Measurements from ENCODE around the gene PCDH15. TPM values are rescaled to one million over a fixed set of nuclear protein-coding genes. Genes with fewer than 3 reads are reported as not detected.

Gene PCDH15
- total RNA-seq, 1 experiment from 2014 or later = 0.61 TPM

DNA sequence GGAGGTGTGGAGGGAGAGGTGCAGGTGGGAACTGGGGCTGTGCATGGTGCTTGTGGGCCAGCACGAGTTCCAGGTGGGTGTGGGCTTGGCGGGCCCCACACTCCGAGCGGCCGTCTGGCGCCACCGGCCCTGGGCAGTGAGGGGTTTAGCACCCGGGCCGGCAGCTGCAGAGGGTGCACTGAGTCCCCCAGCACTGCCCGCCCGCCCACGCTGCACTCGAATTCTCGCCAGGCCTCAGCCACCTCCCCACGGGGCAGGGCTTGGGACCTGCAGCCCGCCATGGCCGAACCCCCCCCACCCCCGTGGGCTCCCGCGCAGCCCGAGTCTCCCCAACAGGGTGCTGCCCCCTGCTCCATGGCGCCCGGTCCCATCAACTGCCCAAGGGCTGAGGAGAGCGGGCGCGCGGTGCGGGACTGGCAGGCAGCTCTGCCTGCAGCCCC is 810.2 kb downstream of the PCDH15 start:
- Histone ChIP-seq H4K91ac (ENCODE audit: insufficient read length, low read depth, low read length) (no peak overlapping the region), H2AFZ (ENCODE audit: low read length) (no peak overlapping the region), H3K9me3 (ENCODE audit: control insufficient read depth, low read depth, low read length) (no peaks in the 10 kb centered on the region), H2BK12ac (ENCODE audit: insufficient read length, low read depth, low read length) (no peak overlapping the region), H4K8ac (replicated peaks; ENCODE audit: insufficient read length, low read depth, low read length) (no peak overlapping the region), H2AK5ac (ENCODE audit: insufficient read length, low read length) (no peak overlapping the region), H3K27me3 (ENCODE audit: insufficient read depth, low read length) (no peaks in the 10 kb centered on the region), H3K4ac (ENCODE audit: low read depth, low read length) (no peak overlapping the region), H3K23ac (ENCODE audit: insufficient read length, low read depth, low read length) (no peak overlapping the region), H3K79me1 (ENCODE audit: insufficient read depth, low read depth, low read length, poor library complexity, severe bottlenecking) (no peaks in the 10 kb centered on the region), H3K4me2 (ENCODE audit: insufficient read depth, insufficient read length, low read length) (no peak overlapping the region), H4K5ac (ENCODE audit: insufficient read length, low read depth, low read length) (no peak overlapping the region), H4K20me1 (ENCODE audit: control insufficient read depth, insufficient read depth, insufficient read length) (no peaks in the 10 kb centered on the region), H3T11ph (ENCODE audit: low read length) (no peak overlapping the region), H3K18ac (ENCODE audit: insufficient read length, low read depth, low read length) (no peak overlapping the region), H3K56ac (ENCODE audit: insufficient read length, low read depth, low read length) (no peak overlapping the region), H2BK15ac (ENCODE audit: low read depth, low read length) (no peak overlapping the region), H2BK20ac (ENCODE audit: low read depth, low read length, poor library complexity, severe bottlenecking) (no peak overlapping the region), H2BK5ac (ENCODE audit: insufficient read length, low read length) (no peak overlapping the region), H2BK120ac (ENCODE audit: low read depth, low read length, poor library complexity, severe bottlenecking) (no peak overlapping the region), H3K4me1 (ENCODE audit: insufficient read depth, low read length) (no peaks in the 10 kb centered on the region), H3K79me2 (ENCODE audit: insufficient read depth, low read length) (no peaks in the 10 kb centered on the region), H3K23me2 (ENCODE audit: insufficient read length, low read depth, low read length, poor library complexity, severe bottlenecking) (no peaks in the 10 kb centered on the region), H3K27ac (ENCODE audit: insufficient read length, low read depth, low read length) (no peak overlapping the region), H3K9ac (ENCODE audit: extremely low read depth, insufficient read length, low read length) (no peak overlapping the region), H3K14ac (ENCODE audit: insufficient read depth, low read length) (no peak overlapping the region)
- Mint-ChIP-seq H3K4me3 (no peak overlapping the region), H3K4me1 (peaks cover 0 to 4% of the 10 kb centered on the region in 2 experiments; a peak in 1 of 4 replicates), H3K36me3 (ENCODE audit: insufficient read depth in 1 of 3, low read depth in 3 of 3) (peaks cover 5 to 20% (median 9%) of the 10 kb centered on the region in 3 experiments; a peak in 5 of 7 replicates), H3K9me3 (peaks cover 10 to 15% of the 10 kb centered on the region in 2 experiments), H3K27ac (no peak overlapping the region), H3K27me3 (ENCODE audit: low read depth) (no peaks in the 10 kb centered on the region)
- DNase-seq = no peak
- no CpG with 5 or more reads among the region's 28 CpGs for WGBS (ENCODE audit: extremely low coverage, insufficient read length, low lambda C conversion rate)
- TF ChIP-seq, protein P1, sequence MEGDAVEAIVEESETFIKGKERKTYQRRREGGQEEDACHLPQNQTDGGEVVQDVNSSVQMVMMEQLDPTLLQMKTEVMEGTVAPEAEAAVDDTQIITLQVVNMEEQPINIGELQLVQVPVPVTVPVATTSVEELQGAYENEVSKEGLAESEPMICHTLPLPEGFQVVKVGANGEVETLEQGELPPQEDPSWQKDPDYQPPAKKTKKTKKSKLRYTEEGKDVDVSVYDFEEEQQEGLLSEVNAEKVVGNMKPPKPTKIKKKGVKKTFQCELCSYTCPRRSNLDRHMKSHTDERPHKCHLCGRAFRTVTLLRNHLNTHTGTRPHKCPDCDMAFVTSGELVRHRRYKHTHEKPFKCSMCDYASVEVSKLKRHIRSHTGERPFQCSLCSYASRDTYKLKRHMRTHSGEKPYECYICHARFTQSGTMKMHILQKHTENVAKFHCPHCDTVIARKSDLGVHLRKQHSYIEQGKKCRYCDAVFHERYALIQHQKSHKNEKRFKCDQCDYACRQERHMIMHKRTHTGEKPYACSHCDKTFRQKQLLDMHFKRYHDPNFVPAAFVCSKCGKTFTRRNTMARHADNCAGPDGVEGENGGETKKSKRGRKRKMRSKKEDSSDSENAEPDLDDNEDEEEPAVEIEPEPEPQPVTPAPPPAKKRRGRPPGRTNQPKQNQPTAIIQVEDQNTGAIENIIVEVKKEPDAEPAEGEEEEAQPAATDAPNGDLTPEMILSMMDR (conservative IDR thresholded peaks at IDR 0.05) = no peak

Data from H9 (cell line).